ENCODE results near the gene MTERF4. TPM values are rescaled to one million over a fixed set of nuclear protein-coding genes. Genes with fewer than 3 reads are reported as not detected.

MTERF4 gene
- total and polyA plus RNA-seq, 3 experiments from 2014 or later, result 46.4 to 49.2 (median 48.0) TPM

DNA sequence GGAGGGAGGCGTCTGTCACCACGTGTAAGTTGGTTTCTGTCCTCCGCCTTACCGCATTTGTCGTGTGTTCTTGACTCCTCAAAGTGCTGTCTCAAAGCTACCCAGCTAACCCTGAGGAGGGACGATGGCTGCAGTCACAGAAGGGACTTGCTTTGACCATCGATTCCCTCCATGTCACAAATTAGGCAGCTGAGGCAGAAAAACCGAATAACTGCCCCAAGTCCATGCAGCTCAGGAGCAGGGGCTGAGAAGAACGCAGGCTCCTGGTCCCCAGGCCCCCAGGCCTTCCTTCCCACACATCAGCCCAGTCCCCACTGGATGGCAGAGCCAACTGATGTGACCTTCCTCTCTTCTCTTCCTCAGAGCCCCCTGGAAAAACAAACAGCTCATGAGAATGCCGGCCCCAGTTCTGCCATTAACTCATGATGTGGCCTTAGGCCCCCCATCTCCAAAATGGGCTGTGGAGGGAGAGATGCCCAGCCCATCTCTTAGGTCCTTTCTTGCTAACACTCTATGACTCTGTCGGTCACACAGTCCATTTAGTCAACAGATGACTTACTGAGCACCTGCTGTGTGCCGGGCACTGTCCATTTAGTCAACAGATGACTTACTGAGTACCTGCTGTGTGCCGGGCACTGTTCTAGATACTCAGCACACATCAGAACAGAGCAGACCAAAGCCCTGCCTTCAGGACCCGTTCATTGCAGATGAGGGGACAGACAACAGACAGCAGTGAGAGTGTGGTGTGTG lies 19.6 kb downstream of the MTERF4 start:
- H3K4me3 ChIP-seq (ENCODE audit: low read length), result no peak overlapping the region
- ChIA-PET POLR2A (no interaction called here), CTCF (no interaction called here)
- H3K27me3 ChIP-seq (ENCODE audit: insufficient read depth, low read length, poor library complexity, severe bottlenecking), result no peaks in the 10 kb centered on the region
- no peaks in the 10 kb centered on the region for H3K27me3 Mint-ChIP-seq
- H3K9me3 ChIP-seq (ENCODE audit: low read length), result no peaks in the 10 kb centered on the region
- peak overlapping the region in 7 of 8 donors; percentile 6 to 60 (median 14) for H3K27ac Mint-ChIP-seq
- peaks cover 4 to 29% (median 17%) of the 10 kb centered on the region in 3 donors for H3K4me1 Mint-ChIP-seq
- H3K9me3 Mint-ChIP-seq, result no peaks in the 10 kb centered on the region
- no peak for DNase-seq
- H3K27ac ChIP-seq (ENCODE audit: low read depth, low read length), result no peak overlapping the region
- peaks cover 15 to 27% (median 16%) of the 10 kb centered on the region in 3 donors for H3K36me3 Mint-ChIP-seq
- no peak overlapping the region for H3K4me3 Mint-ChIP-seq
- peaks cover 15% of the 10 kb centered on the region for H3K36me3 ChIP-seq (ENCODE audit: insufficient read depth, low read length)
- H3K4me1 ChIP-seq (ENCODE audit: insufficient read depth, low read length), result peaks cover 3% of the 10 kb centered on the region

DNA sequence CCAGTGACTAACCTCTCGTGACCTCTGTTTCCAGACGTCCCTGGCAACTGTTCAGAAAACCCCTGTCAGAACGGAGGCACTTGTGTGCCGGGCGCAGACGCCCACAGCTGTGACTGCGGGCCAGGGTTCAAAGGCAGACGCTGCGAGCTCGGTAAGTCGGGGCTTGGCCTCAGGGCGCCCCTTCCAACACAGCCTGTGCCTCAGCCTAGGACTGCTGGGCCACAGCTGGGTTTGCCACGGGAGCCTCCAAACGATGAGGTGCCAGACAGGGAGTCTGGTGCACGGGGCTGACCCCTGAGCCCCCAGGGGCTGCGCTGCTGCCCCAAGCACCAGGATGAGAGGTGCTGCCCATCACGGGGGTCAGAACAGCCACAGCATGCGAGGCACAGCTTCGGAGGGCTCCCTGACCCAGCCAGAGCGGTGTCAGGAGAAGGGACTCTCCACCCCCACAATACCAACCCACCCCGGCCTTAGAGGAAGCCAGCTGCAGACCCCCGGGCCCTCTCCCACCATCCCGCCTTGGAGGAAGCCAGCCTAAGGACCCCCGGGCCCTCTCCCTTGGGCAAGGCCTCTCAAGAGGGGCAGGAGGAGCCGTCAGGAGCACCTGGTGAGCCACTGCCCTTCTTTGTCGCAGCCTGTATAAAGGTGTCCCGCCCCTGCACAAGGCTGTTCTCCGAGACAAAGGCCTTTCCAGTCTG lies 20.3 kb downstream of the MTERF4 start:
- Mint-ChIP-seq H3K9me3 (no peaks in the 10 kb centered on the region), H3K4me3 (no peak overlapping the region), H3K27ac (peak overlapping the region in 5 of 8 donors; percentile 12 to 95 (median 60)), H3K36me3 (peaks cover 15 to 20% (median 16%) of the 10 kb centered on the region in 3 donors), H3K27me3 (no peaks in the 10 kb centered on the region), H3K4me1 (peaks cover 5 to 32% (median 17%) of the 10 kb centered on the region in 3 donors)
- POLR2A ChIA-PET, result no interaction called here
- no peak for DNase-seq
- no peak overlapping the region for H3K4me3 ChIP-seq (ENCODE audit: low read length)
- CTCF ChIA-PET, result interaction anchor here (5.7 kb wide), 1 partner anchor 68 kb away, joined by 67 read pairs; the partner anchor contains the start of genes PASK and PPP1R7
- no peak overlapping the region for H3K27ac ChIP-seq (ENCODE audit: low read depth, low read length)
- H3K36me3 ChIP-seq (ENCODE audit: insufficient read depth, low read length), result peaks cover 8% of the 10 kb centered on the region
- no peaks in the 10 kb centered on the region for H3K9me3 ChIP-seq (ENCODE audit: low read length)
- peaks cover 3% of the 10 kb centered on the region for H3K4me1 ChIP-seq (ENCODE audit: insufficient read depth, low read length)
- no peaks in the 10 kb centered on the region for H3K27me3 ChIP-seq (ENCODE audit: insufficient read depth, low read length, poor library complexity, severe bottlenecking)

DNA sequence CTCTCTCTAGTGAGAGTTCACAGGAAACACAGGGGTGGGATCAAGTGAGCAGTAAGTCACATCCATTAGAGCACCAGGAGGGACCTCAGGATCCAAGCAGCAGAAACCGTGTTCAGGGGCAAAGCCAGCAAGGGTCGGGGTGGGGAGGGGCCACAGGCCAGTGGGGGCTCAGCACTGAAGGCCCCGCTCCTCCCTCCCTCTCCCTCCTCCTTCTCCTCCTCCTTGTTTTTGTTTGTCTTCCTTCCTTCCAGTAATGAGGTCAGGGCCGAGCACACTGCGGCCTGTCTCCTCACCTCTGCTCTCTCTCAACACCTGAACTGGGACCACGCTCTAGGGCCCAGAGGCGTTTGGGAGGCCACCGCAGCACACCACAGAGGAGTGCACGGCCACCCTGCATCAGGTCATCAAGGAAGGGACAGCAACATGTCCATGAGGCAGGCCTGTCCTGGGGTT lies 20.9 kb downstream of the MTERF4 start:
- H3K36me3 Mint-ChIP-seq, result peaks cover 10 to 14% (median 12%) of the 10 kb centered on the region in 3 donors
- H3K9me3 Mint-ChIP-seq, result no peaks in the 10 kb centered on the region
- peak overlapping the region in 7 of 8 donors; percentile 51 to 95 (median 72) for H3K27ac Mint-ChIP-seq
- no peaks in the 10 kb centered on the region for H3K27me3 ChIP-seq (ENCODE audit: insufficient read depth, low read length, poor library complexity, severe bottlenecking)
- H3K4me1 ChIP-seq (ENCODE audit: insufficient read depth, low read length), result peaks cover 3% of the 10 kb centered on the region
- POLR2A ChIA-PET, result no interaction called here
- H3K4me3 Mint-ChIP-seq, result no peak overlapping the region
- no peak overlapping the region for H3K27ac ChIP-seq (ENCODE audit: low read depth, low read length)
- no peak overlapping the region for H3K4me3 ChIP-seq (ENCODE audit: low read length)
- no peaks in the 10 kb centered on the region for H3K27me3 Mint-ChIP-seq
- DNase-seq, result no peak
- H3K4me1 Mint-ChIP-seq, result peaks cover 5 to 32% (median 17%) of the 10 kb centered on the region in 3 donors
- CTCF ChIA-PET, result interaction anchor here (5.7 kb wide), 1 partner anchor 69 kb away, joined by 67 read pairs; the partner anchor contains the start of genes PASK and PPP1R7
- no peaks in the 10 kb centered on the region for H3K9me3 ChIP-seq (ENCODE audit: low read length)
- peaks cover 2% of the 10 kb centered on the region for H3K36me3 ChIP-seq (ENCODE audit: insufficient read depth, low read length)

DNA sequence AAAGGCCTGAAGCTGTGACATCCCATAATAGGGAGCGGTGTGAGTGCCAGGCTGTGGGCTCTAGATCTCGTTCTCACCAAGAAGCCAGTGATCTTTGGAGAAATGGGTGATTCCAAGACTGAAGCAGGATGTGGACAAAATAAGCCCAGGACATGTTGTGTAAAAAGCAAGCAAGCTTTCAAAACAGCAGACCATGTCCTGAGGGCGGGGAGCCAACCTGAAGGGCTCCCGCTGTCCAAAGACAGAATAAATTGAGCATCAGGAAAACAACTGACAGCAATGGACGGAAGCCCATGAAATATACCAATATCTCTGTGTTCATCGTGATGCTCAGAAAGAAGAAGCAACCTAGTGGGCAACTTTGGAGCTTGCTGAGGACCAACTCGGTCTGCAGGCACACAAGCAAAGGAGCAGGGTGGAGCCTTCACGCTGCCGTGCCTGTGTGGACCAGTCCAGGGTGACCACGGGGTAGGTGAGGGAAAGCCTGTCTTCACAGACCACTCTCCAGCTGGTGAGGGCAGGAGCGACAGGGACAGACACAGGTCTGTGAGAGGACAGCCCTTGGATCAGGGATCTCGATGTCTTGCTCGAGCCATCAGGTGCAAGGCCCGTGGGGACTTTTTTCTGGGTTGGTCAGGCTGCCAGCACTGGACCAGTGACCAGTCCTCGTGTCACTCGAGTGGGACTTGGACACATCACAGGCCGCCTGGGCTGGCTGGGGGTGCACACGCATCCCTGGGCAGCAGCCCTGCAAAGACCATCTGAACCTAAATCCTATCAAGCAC lies 21.5 kb downstream of the MTERF4 start:
- H3K27me3 Mint-ChIP-seq, result no peaks in the 10 kb centered on the region
- no peaks in the 10 kb centered on the region for H3K9me3 Mint-ChIP-seq
- ChIA-PET CTCF (interaction anchor here (5.7 kb wide), 1 partner anchor 70 kb away, joined by 67 read pairs; the partner anchor contains the start of genes PASK and PPP1R7), POLR2A (interaction anchor here (0.6 to 0.8 kb wide), 2 partner anchors 29 to 70 kb away, joined by 3 to 4 read pairs; partner anchors contain the start of gene PPP1R7)
- H3K36me3 Mint-ChIP-seq, result peaks cover 7 to 15% (median 15%) of the 10 kb centered on the region in 3 donors
- H3K4me1 Mint-ChIP-seq, result peaks cover 5 to 32% (median 17%) of the 10 kb centered on the region in 3 donors
- H3K4me3 Mint-ChIP-seq, result no peak overlapping the region
- H3K27ac Mint-ChIP-seq, result peak overlapping the region in 7 of 8 donors; percentile 29 to 95 (median 72)
- no peaks in the 10 kb centered on the region for H3K9me3 ChIP-seq (ENCODE audit: low read length)
- no peak overlapping the region for H3K27ac ChIP-seq (ENCODE audit: low read depth, low read length)
- DNase-seq, result no peak
- H3K4me3 ChIP-seq (ENCODE audit: low read length), result no peak overlapping the region
- H3K27me3 ChIP-seq (ENCODE audit: insufficient read depth, low read length, poor library complexity, severe bottlenecking), result no peaks in the 10 kb centered on the region
- no peaks in the 10 kb centered on the region for H3K36me3 ChIP-seq (ENCODE audit: insufficient read depth, low read length)
- H3K4me1 ChIP-seq (ENCODE audit: insufficient read depth, low read length), result peaks cover 3% of the 10 kb centered on the region

DNA sequence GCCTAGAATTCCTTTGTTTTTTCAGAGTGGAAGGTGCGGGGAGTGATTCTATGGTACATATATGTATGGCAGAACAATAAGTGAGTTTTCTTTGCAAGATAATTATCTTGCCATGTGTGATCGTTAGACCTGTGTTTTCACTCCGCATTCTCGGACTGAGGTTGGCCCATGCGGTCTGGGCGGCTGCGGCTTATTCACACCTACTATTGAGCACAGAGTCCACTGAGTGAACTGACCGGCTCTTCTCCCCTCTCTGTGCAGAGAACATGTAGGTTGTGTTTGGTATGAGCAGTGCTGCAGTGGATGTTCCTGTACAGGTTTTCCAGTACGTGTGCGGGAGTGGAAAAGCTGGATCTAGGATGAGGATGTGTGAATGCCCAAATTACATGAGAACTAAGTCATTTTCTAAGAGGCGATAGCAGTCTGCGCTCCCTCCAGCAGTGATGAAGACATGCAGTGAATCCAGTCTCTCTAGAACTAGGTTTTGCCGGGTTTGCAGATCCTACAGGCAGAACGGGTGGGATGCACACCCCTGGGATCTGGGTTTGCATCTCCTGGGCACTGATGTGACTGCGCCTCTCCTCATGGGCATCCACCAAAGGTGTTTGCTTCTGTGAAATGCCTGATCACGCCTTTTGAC lies 27.1 kb downstream of the MTERF4 start:
- ChIA-PET POLR2A (no interaction called here), CTCF (interaction anchor here (1.6 kb wide), 1 partner anchor 76 kb away, joined by 5 read pairs; the partner anchor contains the start of gene PPP1R7)
- Histone ChIP-seq H3K27me3 (ENCODE audit: insufficient read depth, low read length, poor library complexity, severe bottlenecking) (no peaks in the 10 kb centered on the region), H3K9me3 (ENCODE audit: low read length) (no peaks in the 10 kb centered on the region), H3K27ac (ENCODE audit: low read depth, low read length) (no peak overlapping the region), H3K36me3 (ENCODE audit: insufficient read depth, low read length) (peaks cover 10% of the 10 kb centered on the region), H3K4me3 (ENCODE audit: low read length) (no peak overlapping the region), H3K4me1 (ENCODE audit: insufficient read depth, low read length) (peaks cover 3% of the 10 kb centered on the region)
- H3K9me3 Mint-ChIP-seq, result no peaks in the 10 kb centered on the region
- H3K4me3 Mint-ChIP-seq, result no peak overlapping the region
- H3K4me1 Mint-ChIP-seq, result peaks cover 5 to 18% (median 5%) of the 10 kb centered on the region in 3 donors
- peaks cover 9 to 25% (median 14%) of the 10 kb centered on the region in 3 donors for H3K36me3 Mint-ChIP-seq
- H3K27ac Mint-ChIP-seq, result peak overlapping the region in 1 of 8 donors; percentile 38
- DNase-seq, result no peak
- no peaks in the 10 kb centered on the region for H3K27me3 Mint-ChIP-seq

DNA sequence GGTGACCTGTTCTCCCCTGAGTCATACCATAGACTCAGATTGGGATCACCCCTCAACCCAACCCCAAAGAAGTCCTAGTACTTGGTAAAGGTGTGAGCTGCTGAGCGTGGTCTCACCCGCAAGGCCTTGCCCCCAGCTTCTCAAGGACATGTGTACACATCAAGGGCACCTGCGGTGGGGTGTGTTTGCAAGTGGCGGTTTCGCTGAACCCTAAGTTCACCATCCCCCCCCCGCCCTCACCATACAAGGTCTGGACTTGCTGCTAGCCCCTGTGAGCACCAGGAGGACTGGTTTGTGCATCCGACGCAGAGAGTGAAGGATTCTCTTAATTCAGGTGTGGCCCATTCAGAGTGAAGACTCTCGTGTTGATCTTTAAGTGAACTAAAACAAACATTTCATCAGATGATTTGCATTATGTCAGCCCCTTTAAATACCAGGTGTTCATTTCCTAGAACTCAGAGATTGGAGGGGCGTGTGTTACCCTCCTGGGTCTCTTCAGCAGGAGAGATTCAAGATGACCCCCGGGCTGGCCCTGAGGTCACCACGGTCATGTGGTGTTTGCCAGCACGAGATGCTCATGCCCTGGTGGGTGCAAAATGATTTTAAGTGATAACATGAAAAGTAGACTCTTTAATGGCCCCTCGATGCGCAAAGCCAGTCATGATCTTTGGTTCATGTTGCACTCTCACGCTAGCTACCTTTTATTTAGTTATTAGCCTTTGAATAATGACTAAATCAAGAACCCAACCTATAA lies 27.8 kb downstream of the MTERF4 start:
- H3K27ac ChIP-seq (ENCODE audit: low read depth, low read length), result no peak overlapping the region
- CTCF ChIA-PET, result interaction anchor here (1.6 kb wide), 1 partner anchor 76 kb away, joined by 5 read pairs; the partner anchor contains the start of gene PPP1R7
- no peak overlapping the region for H3K4me3 ChIP-seq (ENCODE audit: low read length)
- no peak for DNase-seq
- H3K27me3 Mint-ChIP-seq, result no peaks in the 10 kb centered on the region
- H3K36me3 Mint-ChIP-seq, result peaks cover 9 to 25% (median 14%) of the 10 kb centered on the region in 3 donors
- H3K9me3 Mint-ChIP-seq, result no peaks in the 10 kb centered on the region
- H3K4me3 Mint-ChIP-seq, result no peak overlapping the region
- H3K4me1 Mint-ChIP-seq, result peaks cover 5 to 18% (median 5%) of the 10 kb centered on the region in 3 donors
- H3K27ac Mint-ChIP-seq, result peak overlapping the region in 2 of 8 donors; percentile 38 to 51
- POLR2A ChIA-PET, result no interaction called here
- peaks cover 3% of the 10 kb centered on the region for H3K4me1 ChIP-seq (ENCODE audit: insufficient read depth, low read length)
- H3K9me3 ChIP-seq (ENCODE audit: low read length), result no peaks in the 10 kb centered on the region
- peaks cover 10% of the 10 kb centered on the region for H3K36me3 ChIP-seq (ENCODE audit: insufficient read depth, low read length)
- H3K27me3 ChIP-seq (ENCODE audit: insufficient read depth, low read length, poor library complexity, severe bottlenecking), result no peaks in the 10 kb centered on the region

Measured in CD8-positive, alpha-beta memory T cell (primary cell).